NCI-H446 treated with DMSO at 0.1 percent for 48 hours (cell line): ENCODE results near the gene CEMIP.
"Not testable (repeated sequence)": the region's sequence is repeated elsewhere in the genome, so short reads cannot be mapped to it uniquely, and the experiment has no call there.

Experiments used
- DNase-seq: peaks from one replicate; lab custom pipeline; 2025; lab: John Stamatoyannopoulos, UW

Gene CEMIP

DNA sequence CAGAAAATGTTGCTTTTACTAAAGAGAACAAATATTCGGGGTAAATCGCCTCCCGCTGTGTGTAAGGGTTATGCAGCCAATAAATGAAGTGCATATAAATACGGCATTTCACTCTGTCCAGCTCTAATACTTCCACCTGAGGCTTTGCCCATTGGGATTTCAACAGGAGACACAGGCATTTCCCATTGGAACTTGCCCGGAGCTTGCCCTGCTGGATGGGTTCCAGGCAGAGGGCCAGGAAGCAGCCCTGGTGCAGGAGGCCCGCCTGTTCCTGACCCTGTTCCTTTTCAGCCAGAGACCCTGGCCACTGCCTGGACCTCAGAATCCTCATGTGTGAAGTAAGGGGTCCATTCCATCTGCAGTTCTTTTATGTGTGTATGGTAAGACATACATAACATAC is 17.4 kb upstream of the CEMIP start:
- DNase-seq = no peak

DNA sequence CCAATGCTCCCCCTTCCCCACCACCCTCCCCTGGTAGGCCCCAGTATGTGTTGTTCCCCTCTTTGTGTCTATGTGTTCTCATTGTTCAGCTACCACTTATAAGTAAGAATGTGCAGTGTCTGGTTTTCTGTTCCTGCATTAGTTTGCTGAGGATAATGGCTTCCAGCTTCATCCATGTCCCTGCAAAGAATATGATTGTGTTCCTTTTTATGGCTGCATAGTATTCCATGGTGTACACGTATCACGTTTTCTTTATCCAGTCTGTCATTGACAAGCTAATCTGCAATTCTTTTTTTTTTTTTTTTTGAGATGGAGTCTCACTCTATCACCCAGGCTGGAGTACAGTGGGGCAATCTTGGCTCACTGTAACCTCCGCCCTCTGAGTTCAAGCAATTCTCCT is 15.9 kb upstream of the CEMIP start:
- DNase-seq = not testable (repeated sequence)

- no peak for DNase-seq
These were observed 14.6 kb upstream of the CEMIP start for GRCh38 chr15:80764535-80764934.

DNA sequence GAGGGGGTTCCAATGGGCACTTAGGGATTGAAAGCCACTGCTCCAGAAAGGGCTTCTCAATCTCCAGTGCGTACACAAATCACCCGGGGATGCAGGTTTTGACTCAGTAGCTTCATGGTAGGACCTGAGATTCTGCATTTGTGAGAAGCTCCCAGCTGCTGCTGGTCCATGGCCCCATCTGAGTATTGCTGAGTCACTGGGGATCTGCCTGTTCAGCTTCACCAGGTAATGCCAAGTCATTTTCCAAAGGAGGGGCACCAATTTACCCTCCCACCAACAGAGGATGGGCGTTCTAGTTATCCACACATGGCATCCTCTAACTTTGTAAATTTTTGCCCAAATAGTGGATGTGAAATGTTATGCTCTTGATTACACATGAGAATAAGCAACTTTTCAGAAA is 12.9 kb upstream of the CEMIP start:
- no peak for DNase-seq

- DNase-seq = no peak
These were observed 11.0 kb upstream of the CEMIP start for GRCh38 chr15:80768158-80768557.

DNA sequence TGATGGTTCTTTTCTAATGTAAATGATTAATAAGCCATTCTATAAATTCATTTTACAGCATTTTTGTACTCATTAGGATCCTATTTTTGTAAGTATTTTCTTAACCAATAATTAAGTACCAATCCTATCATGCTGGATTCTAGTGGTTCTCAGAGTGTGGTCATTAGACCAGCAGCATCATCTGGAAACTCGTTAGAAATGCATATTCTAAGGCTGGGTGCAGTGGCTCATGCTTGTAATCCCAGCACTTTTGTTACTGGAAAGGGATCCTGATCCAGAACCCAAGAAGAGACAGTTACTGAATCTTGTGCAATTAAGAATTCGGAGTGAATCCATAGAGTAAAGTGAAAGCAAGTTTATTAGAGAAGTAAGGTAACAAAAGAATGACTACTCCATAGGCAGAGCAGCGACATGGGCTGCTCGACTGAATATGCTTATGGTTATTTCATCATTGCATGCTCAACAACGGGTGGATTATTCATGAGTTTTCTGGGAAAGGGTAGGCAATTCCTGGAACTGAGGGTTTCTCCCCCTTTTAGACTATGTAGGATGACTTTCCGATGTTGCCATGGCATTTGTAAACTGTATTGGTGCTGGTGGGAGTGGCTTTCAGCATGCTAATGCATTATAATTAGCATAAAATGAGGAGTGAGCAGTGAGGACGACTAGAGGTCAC is 9.9 kb upstream of the CEMIP start:
- DNase-seq = no peak

- no peak for DNase-seq
These were observed 9.1 kb upstream of the CEMIP start for GRCh38 chr15:80769829-80770705.

- DNase-seq = no peak
These were observed 6.0 kb upstream of the CEMIP start for GRCh38 chr15:80773122-80773551.

- DNase-seq = no peak
These were observed 5.3 kb upstream of the CEMIP start for GRCh38 chr15:80773792-80774352.

DNA sequence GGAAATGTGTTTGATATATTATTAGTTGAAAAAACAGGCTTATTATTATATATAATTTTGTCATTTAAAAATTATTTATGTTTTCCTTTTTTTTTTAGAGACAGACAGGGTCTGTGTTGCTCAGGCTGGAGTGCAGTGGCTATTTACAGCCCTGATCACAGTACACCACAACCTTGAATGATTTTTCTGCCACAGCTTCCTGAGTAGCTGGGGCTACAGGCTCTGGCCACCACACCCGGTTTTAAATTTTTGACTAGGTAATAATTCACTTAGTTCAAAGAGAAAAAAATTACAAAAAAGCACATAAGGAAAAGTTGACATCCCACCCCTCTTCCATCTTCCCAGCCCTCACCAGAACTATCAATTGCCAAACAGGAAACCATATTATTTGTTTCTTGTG is 4.7 kb upstream of the CEMIP start:
- no peak for DNase-seq

- DNase-seq = no peak
These were observed 3.8 kb upstream of the CEMIP start for GRCh38 chr15:80775338-80775737.

GRCh38 chr15:80776420-80777045 is 2.6 kb upstream of the CEMIP start:
- DNase-seq = peak; percentile 66

DNA sequence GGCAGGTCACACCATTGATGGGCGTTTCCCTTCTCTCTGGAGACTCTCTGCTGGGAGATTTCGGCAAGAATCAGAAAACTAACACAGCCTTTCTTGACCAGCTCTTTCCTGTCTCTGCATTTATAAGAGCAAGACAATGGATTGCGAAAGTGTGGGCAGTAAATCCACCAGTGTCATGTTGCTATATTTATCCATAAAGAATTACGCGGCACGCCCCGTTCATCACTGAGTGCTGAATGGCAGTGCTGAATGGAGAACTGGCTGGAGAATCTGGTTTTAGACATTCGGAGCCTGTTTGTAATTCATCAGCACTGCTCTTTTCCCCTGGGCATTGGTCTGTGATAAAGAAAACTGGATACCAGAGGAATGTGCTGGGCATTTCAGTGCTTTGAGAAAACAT is 2.0 kb upstream of the CEMIP start:
- DNase-seq = no peak

DNA sequence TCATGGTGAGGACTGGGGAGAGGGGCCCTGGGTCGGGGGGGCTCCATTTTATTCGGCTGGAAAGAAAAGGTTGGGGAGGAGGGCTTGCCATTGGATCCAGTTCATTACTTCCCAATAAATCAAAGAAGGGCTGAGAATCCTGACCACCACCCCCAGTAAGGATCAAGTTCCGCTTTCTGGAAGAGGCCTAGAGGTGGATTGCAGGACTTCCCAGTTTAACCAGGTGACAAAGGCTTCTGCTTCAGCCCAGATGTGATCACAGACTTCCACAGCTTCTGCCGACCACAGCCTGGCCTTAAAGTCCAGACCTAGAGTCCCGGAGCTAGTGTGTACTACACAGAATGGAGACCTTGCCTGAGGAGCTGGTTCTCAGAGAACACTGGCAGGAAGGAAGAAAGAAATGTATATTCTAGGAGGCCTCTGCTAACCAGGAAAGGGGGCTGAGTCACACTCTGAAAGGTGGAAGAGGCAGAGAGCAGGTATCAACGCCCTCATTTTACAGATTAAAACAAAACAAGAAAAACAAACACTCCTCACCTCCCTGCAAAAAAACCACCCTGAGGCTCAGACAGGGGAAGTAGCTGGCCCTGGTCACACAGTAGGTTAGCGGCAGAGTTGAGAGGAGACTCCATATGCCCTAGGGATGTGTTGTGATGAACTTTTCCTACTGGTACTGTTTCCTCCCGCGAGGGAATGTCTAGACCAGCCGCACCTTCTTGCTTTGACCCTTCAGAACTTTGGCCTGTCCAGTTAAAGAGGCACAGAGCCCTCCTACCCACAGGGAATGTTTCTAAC is 1.1 kb upstream of the CEMIP start:
- DNase-seq = no peak

- no peak for DNase-seq
These were observed 578 bp upstream of the CEMIP start for GRCh38 chr15:80778621-80778963.

- DNase-seq = no peak
These were observed 667 bp downstream of the CEMIP start for GRCh38 chr15:80779658-80780415.

- no peak for DNase-seq
These were observed 1.4 kb downstream of the CEMIP start for GRCh38 chr15:80780416-80781221.

- no peak for DNase-seq
These were observed 4.1 kb downstream of the CEMIP start for GRCh38 chr15:80783260-80783659.

- DNase-seq = no peak
These were observed 6.2 kb downstream of the CEMIP start for GRCh38 chr15:80785335-80785734.

DNA sequence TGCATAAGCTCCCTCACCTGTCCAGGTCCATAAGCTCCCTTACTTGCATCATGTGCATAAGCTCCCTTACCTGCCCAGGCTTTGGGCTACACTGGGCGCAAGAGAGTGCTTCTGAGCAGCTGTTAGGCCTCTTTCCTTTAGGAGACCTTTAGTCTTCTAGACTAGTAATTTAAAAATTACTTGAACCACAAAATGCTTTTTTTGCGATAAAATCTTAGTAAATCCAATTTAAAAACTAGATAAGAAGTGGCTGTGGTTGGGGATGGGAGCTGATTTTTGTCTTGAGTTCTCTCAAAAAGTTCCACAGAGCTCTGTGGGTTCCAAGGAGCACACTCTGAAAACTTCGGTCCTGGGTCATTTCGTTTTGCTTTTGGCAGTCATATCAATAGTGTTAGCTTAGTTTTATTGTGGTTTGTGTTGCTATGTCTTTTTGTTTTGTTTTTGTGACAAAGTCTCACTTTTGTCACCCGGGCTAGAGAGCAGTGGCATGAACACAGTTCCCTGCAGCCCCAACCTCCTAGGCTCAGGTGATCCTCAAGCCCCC is 6.7 kb downstream of the CEMIP start:
- DNase-seq = no peak
